ENCODE data around the gene ITPR1.

The ITPR1 gene

DNA sequence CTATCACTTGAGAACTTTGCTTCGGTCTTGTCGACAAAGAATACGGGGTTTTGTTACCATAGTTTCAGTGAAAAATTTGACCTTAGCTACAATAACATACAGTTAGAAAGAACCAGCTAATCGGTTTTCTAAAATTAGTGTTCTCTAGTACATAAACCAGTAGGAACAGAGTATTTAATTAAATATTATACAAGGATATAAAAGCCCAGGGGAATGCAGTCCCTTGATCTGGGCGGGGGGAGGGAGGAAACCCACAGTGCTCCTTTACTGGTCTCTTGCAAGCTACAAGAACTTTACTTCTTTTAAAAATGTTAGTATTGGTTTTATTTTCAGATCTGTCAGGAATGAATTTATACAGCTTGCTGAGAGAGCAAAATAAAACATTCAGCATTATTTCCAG lies 41.8 kb downstream of the ITPR1 start:
- no peak for DNase-seq

DNA sequence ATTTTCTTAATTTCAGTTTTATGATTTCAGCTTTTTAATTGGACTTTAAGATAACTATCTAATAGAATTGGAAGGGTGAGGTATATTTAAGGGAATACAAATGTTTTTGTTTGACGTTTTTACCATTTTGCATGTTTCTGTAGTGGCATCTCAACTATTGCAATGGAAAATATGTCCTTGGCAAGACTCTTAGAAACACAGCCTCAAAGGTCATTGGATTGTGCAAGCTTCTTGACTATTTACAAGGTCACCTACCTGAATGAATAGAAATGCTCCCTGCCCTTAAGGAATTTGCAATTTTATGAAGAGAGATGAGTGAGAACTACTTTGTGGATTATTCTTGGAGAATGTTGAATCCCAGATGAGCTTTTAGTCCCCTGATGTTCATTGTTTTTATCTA lies 43.1 kb downstream of the ITPR1 start:
- no peak for DNase-seq

DNA sequence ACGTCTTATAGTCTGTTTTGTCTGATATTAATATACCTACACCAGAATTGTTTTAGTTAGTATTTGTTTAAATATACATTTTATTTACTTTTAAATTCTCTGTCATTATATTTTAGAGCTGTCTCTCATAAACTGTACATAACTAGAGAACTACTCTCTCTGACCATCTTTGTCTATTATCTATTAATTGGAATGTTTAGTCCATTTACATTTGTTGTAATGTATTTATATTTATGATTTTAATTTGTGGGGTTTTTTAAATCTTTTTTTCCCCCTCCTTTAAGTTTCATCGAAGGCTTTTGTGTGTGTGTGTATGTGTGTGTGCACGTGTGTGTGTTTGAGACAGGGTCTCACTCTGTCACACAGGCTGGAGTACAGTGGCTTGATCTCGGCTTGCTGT lies 47.1 kb downstream of the ITPR1 start:
- DNase-seq = no peak

DNA sequence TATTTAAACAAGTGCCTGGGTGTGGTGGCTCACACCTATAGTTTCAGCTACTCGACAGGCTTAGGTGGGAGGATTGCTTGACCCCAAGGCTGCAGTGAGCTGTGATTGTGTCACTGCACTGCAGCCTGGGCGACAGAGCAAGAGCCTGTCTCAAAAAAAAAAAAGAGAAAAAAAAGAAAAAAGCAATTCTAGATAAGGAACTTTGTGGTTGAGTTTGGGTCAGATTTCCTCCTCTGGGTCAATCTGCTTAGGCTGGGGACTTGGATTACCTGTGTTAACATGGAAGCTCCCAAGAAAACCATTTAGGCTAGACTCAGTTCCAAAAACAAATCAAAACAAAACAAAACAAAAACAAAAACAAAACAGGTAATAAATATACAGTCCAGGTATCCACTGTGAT lies 50.0 kb downstream of the ITPR1 start:
- no peak for DNase-seq

DNA sequence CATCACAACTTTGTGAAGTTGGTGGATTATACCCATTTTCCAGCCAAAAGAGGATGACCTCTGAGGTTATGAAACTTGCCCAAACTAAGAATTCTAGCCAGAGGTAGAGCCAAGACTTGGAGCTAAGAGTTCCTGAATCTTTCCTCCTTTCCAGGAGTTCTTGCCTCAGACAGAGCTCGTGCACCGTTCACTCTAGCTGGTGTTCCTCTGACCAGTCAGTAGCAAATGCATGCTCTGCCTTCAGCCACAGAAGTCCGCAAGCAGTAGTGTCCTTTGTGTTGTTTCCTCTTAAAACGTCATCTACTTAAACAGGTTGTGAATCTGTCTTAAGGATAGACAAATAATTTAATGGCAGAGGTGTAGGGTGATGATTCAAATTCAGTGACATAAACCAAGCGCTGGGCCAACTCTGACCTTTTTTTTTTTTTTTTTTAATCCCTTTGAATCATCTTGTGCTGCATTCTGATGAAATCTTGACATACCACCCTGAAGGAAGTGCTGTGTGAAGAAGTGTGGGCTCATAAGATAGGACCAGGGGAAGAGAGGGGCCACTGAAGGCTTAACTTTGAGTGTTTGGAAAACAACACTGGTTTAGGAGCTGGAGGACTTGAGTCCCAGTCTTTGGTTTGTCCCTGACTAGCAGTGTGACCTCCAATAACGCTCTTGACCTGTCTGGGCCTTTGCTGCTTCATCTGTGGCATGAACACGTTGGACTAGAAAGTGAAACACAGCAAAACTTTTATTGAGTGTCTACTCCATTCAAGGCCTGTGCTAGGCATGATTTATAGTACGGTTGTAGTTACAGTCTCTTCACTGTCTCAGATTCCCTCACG lies 53.4 kb downstream of the ITPR1 start:
- no peak for DNase-seq

DNA sequence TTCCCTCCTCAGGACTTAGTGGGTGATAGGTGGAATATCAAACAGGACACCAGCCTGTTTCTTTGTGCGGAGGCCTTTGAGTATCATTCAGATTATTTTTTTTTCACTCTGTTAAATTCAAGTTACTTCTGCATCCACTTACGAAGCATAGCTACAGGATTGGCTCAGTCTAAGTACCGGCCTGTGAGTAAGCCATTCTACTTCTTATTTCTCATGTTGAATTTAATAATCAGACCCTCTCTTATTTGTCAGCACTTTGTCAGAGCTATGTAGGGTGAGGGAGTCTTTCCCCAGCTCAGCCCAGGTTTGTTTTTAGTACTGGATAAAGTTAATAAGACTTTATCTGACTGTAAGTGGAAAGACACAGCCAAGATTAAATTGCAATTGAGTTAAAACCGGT lies 54.7 kb downstream of the ITPR1 start:
- DNase-seq = no peak

DNA sequence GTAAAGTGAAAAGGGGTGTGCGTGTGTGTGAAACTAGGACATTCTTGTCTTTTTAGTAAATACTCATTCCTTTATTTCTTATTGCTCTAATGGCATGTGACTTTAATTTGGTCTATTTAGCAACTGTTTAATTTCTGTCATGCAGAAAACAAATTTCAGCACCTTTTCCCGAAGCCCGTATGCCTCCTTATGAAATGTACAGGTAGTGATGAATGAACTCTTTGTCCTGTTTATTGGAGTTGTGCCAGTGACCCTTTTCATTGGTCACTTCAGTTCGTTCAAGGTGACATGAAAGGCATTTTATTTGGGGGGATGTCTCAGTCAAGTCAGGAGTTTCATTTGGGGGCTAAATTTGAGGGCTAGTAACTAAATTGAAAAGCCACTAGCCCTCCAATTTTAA lies 55.2 kb downstream of the ITPR1 start:
- DNase-seq = no peak

DNA sequence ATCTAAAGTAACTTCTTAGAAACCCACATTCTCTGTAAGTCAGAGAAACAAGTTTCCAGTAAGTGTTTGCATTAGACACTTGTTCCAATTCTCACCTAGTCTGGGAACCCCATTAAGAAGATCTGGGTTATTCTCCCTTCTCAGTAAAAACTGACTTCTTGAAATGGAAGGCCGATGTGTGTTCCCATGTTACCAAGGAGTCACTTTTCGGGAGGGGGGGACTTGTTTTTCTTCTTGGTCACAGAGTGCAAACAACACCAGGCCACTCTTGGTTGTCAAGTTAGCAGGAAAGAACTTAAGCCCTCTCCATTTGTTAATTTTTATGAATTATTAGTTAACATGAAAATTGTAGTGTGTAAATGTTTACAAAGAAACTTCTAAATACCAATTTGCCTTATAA lies 55.6 kb downstream of the ITPR1 start:
- peak; percentile 8 for DNase-seq

DNA sequence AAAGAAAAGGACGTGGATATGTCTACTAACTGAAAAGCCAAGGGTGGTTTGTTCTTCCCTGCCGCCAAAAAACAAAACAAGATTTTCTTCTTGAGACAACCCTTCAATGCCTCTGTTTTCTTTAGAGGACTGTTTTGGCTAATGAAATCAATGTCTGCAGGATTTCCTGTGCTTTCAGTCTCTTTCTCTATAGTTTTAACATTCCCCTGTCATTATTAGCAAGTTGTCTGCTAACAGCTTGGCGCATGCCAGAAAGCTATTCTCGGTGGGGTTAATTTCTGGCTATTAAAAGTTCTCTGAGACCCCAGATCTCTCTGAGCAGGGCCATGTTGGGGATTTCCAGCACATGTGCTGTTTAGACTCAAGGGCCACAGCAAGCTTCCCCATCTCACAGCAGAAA lies 56.7 kb downstream of the ITPR1 start:
- DNase-seq = no peak

DNA sequence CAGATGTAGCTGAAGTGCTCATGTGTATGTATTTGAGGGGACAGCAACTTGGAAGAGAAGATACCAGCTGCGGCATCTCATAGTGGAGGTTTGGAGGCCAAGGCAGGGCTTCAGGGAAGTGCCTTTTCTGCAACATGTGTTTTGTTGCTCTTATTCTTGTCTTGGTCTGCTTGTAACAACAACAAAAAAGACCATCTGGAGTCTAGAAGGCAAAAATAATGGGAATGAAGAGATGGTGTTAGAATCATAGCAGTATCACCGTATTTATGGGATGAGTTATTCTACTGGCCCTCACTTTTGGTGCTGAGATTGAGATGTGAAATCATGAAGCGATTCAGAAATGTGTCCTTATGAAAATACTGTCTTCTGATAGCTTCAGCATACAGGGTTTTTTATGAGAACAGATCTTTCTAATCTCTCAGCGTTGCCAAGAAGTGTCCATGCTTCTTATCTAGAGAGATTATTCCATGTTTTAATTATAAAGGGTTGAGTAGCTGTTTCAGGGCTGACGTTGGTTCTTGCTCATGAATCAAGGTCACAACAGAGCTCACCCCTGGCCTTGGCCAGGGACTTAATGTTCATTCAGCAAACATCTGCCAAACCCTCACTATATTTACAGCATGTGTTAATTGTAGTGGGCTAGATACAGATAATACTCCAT lies 58.0 kb downstream of the ITPR1 start:
- DNase-seq = no peak

DNA sequence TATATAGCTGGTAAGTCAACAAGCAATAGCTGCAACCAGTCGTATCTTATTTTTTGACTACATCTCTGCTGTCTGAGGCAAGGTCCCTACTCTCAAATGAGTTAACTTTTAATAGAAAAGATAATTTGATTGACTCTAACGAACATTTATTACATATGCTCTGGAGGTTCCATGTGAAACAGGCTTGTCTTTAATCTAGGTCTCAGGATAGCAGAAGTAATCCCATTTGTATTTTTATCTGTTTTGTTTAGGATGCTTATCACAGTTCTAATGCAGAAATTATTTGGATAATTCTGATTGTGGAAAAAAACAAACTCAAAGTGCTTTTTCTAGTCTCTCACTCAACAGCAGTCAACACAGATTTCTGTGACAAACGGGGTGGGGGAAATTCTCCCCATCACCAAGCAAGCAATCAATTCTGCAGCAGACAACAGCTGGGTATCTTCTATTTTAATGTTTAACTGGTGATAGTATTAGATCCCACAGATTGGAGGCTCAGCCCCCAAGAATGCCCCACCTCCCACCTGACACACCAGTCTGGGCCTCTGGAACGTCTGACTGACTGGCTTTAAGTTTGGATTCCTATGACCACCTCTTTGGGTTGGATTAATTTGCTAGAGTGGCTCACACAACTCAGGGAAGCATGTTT lies 58.8 kb downstream of the ITPR1 start:
- no peak for DNase-seq

DNA sequence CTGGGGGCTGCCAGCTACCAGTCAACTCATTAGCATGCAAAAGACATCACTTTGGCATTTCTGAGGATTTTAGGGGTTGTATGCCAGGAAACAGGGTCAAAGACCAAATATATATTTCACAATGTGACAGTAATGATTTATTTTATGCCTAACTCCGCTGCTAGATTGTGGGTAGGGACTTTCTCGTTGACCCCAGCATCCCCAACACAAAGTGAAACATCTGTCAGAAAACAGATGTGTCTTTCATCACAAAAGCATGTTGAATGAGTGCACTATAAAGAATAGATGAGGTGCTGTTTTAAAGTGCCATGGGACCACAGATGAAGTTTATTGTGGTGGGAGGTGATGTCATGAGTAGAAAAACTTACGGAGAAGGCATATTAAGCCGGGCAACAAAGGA lies 59.7 kb downstream of the ITPR1 start:
- no peak for DNase-seq

DNA sequence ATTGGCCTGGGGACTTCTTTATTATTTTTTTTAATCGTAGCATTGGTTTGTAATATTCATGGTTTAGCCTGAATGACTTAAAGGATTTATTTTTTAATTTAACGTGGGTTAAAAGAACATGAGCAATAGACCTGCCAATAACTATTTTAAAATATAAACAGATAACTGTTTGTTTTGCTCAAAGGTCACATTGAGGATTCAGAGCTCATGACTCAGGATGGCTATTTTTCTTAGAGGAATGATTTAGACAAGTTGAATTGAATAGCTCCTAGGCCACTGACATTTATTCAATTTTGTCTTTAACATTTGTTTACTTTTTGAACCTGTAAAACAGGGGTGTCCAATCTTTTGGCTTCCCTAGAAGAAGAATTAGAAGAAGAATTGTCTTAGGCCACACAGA lies 68.5 kb downstream of the ITPR1 start:
- no peak for DNase-seq

DNA sequence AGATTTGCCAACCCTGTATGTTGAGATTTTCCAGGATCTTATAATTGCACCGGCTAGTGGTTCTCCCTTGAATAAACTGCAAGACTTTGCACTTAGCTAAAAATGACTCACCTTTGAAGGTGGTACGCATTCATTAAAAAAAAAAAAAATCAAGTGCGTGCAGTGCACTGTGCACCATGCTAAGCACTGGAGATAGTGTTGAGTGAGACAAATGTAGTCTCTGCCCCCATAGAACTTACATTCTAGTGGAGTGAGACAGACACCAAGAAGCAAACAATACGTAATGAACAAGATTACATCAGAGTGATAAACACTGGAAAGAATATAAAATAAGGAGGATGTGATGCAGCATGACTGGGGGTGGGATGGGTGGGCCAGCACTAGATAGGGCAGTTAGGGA lies 69.4 kb downstream of the ITPR1 start:
- DNase-seq = no peak

DNA sequence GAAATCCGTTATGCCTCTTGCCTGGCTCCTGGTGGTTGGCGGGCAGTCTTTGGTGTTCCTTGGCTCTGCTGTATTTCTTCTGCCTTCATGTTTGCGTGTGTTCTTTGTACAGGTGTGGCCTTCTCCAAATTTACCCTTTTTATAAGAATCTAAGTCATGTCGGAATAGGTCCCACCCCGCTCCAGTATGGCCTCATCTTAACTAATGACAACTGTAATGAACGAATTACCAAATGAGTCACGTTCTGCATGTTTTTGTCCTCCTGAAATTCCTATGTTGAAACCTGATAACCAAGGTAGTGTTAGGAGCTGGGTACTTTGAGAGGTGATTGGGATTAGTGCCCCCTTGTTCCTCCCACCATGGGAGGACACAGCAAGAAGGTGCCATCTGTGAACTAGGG lies 71.1 kb downstream of the ITPR1 start:
- DNase-seq = no peak

DNA sequence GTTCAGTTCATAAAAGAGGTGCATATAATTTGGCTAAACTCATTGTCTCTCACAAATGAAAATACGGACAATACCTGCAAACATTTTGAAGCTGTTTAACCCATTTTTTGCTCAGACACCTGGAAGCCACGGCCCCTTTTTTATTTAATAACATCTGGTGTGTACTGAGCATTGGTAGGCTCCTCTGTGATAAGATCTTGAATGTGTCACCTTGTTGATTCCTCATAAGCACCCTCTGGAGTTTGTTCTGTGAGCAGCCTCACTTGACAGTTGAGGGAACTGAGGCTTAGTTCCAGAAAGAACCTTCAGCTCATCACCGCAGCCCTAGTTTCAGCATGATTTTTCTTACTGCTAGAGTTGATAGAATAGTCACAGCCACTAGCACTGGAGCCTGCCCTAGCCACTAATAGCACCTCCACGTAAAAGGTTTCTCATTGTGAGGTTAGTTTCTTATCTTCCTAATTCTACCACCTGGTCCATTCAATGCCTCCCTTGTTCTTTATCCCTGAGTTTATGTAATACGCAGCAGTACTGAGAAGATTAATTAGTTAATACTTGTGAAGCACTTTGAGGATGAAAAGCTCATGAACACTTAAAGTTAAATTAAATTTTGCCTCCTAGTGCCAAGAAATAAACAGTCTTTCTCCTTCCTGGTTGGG lies 71.9 kb downstream of the ITPR1 start:
- no peak for DNase-seq

DNA sequence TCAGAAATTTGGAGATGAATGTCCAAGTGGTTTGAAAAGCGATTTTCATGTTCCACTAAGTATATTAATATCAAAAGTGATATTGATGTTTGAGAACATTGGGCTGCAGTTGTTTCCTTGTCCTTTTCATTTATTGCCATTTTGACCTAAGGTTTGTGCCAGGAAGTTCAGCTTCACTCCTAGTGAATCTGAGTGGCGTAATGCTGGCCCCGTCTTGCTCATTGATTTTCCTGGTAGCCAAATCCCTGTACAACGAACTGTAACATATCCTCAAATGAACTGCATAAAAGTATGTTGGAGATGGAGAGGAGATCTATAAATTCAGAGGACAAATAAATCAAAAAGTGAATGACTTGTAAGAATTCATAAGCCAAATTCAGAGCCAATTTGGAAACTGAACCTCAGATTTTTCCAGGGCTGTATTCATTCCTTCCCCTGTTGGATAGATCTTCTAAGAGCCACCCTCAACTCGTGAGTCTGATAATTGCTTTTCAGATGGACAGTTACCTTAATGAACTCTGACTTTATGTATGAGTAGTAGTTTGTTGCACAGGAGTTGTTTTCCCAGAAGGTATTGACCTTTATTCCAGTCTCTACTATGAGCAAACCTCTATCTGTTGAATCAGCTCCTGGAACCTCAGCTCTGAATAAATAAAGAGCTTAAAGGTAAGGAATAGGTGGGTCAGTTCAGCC lies 72.8 kb downstream of the ITPR1 start:
- no peak for DNase-seq

DNA sequence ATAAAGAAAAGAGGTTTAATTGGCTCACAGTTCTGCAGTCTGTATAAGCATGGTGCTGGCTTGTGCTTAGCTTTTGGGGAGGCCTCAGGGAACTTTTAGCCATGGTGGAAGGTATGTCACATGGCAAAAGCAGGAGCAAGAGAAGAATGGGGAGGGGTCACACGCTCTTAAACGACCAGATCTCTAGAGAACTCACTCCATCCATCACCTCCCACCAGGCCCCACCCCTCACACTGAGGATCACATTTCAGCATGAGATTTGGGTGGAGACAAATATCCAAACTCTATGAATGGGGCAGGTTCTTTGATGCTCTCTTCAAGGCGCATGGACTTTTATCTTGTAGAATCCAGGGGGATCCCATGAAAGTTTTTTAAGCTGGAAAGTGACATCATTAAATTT lies 75.7 kb downstream of the ITPR1 start:
- no peak for DNase-seq

DNA sequence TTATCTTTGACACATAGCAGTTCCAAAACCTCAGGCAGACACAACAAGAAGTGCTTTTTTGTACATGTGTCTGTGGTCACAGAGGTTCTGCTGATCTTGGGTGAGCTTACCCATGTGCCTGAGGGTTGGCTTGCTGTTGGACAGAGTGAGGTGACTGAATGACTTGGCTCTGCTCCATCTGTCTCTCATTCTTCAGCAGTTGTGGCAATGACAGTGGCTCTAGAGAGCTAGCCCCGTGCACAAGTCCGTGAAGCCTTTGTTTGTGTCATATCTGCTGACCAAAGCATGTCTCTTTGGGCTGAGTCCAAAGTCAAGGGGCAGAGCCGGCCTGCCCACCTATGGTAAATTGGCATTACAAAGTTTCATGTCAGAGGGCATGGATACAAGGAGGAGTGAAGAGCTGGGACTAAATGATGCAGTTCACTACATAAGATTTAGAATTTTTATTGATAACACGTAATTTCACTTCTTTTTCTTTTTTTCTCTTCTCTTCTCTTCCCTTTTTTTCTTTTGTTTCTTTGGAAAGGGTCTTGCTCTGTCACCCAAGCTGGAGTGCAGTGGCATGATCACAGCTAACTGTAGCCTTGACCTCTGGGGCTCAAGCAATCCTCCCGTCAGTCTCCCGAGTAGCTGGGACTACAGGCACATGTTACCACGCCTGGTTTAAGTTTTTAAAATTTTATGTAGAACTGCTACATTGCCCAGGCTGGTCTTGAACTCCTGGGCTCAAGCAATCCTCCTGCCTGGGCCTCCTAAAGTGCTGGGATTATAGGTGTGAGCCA lies 77.9 kb downstream of the ITPR1 start:
- DNase-seq = peak; percentile 52

DNA sequence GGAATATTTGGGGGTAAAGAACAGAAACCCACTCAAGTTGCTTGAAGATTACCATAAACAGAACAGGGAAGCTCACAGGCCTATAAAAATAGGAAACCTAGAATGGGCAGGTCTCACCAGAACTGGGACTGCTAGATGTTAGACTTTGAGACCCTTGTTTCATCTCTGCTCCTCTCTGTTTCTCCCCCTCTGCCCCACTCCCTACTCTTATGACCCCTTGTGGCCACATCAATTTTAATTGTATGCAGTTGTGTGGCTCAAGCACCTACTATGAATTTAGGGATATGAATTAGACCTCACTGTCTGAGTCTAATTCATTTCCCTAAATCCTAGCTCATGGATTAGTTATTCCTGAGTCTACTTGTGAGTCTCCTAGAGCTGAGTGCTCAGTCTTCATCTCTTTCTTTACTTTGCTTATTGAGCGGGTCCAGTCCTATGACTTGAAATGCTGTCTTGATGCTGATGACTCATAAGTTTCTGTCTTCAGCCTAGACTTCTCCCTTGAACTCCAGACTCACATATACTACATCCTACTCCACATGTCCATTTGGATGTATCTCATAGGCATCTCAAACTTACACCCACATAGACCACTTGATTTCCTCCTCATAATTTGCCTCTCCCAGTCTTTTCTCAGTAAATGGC lies 78.7 kb downstream of the ITPR1 start:
- DNase-seq = no peak

DNA sequence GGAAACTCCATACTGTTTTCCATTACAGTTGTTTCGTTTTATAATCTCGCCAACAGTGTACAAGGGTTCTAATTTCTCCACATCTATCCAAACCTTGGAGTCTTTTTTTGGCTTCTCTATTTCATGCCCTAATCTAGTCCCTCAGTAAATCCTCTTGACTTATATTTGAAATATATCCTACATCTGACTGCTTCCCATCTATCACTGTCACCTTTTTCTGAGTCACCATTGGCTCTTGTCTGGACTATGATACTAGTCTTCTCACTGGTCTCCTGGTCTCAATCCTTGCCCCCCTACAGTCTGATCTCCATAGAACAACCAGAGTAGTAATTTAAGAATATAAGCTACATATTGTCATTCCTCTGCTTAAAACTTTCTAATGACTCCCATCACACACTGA lies 80.0 kb downstream of the ITPR1 start:
- DNase-seq = no peak
